Measurements from ENCODE around the gene CGB7.

- TF ChIP-seq CHD2 (IDR thresholded peaks at IDR 0.05; ENCODE audit: low read depth, low read length) (no peak), BCLAF1 (IDR thresholded peaks at IDR 0.05) (no peak), NFATC3 (CRISPR knock-in tag; IDR thresholded peaks at IDR 0.05) (no peak), NCOR1 (IDR thresholded peaks at IDR 0.05; ENCODE audit: borderline replicate concordance, low read length) (no peak), GABPB1 (CRISPR knock-in tag; IDR thresholded peaks at IDR 0.05) (no peak), AKNA (CRISPR knock-in tag; IDR thresholded peaks at IDR 0.05; ENCODE audit: borderline replicate concordance) (no peak)
These were observed 14.5 kb upstream of the CGB7 start for GRCh38 chr19:49071860-49072547.
